Activated CD4-positive, alpha-beta T cell treated with anti-CD3 and anti-CD28 coated beads, Interleukin-2, amount 10 ng/mL, durations not matched to agents 7 days and 5 days (primary cell): ENCODE results near the gene IQSEC1. TPM values are rescaled to one million over a fixed set of nuclear protein-coding genes. Genes with fewer than 3 reads are reported as not detected.

ENCODE experiments used
- CTCF ChIA-PET: fragments of 350-600 bp; sonication (Branson Sonifier 250); formaldehyde crosslinking; loops from one replicate; lab custom pipeline; 2021; ENCODE audit warnings: antibody characterized with exemption; lab: Charles Lee
- POLR2A ChIA-PET: fragments of 350-600 bp; sonication (Branson Sonifier 250); formaldehyde crosslinking; loops from one replicate; lab custom pipeline; 2021; ENCODE audit warnings: antibody characterized with exemption; lab: Charles Lee
- DNase-seq: peaks from one replicate; pipeline ENCODE4 v3.0.0-alpha.2; 2020
- H3K27ac Mint-ChIP-seq: one replicate; pipeline ENCODE4 v1.8.0; 2021; ENCODE audit warnings: mild to moderate bottlenecking, moderate library complexity, mixed read lengths
- H3K27me3 Mint-ChIP-seq: one replicate; pipeline ENCODE4 v1.8.0; 2021; ENCODE audit warnings: mixed read lengths
- H3K36me3 Mint-ChIP-seq: one replicate; pipeline ENCODE4 v1.8.0; 2021; ENCODE audit warnings: low read depth, mixed read lengths
- H3K4me1 Mint-ChIP-seq: one replicate; pipeline ENCODE4 v1.8.0; 2021; ENCODE audit warnings: mixed read lengths
- H3K4me3 Mint-ChIP-seq: one replicate; pipeline ENCODE4 v1.8.0; 2021; ENCODE audit warnings: mild to moderate bottlenecking, moderate library complexity, mixed read lengths
- H3K9me3 Mint-ChIP-seq: one replicate; pipeline ENCODE4 v1.8.0; 2021; ENCODE audit warnings: mixed read lengths
- total RNA-seq, 2 experiments: library from RNA; stranded (reverse); gene quantifications; one replicate each; pipeline ENCODE4 v1.2.3, GENCODE V29; 2021

Gene IQSEC1
- total RNA-seq, 2 experiments from 2014 or later: 58.2 to 70.4 TPM

DNA sequence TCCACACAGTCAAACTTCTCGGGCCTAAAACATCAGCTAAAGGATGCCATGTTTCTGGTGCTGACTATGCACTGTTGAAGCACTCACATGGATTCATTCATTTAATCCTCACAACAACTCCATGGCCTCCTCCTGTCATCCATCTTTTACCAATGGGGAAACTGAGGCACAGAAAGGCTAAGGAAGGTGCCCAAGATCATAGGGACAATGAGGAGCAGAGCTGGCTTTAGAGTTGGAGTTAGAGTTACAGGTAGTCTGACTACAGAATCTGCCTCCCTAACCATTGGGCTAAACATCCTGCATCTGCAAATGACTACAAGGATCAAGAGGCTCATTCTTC, 111.6 kb downstream of the IQSEC1 start:
- ChIA-PET POLR2A (no interaction called here), CTCF (interaction anchor here (1.3 to 2.7 kb wide), 4 partner anchors 12 to 39 kb away, joined by 3 to 10 read pairs (median 4); no protein-coding TSS in a partner anchor)
- H3K27ac Mint-ChIP-seq: no peak overlapping the region
- H3K4me3 Mint-ChIP-seq: no peak overlapping the region
- peaks cover 24% of the 10 kb centered on the region for H3K36me3 Mint-ChIP-seq
- no peaks in the 10 kb centered on the region for H3K9me3 Mint-ChIP-seq
- peaks cover 79% of the 10 kb centered on the region for H3K4me1 Mint-ChIP-seq
- H3K27me3 Mint-ChIP-seq: no peaks in the 10 kb centered on the region
- no peak for DNase-seq

- CTCF ChIA-PET: interaction anchor here (0.8 to 2.7 kb wide), 5 partner anchors 12 to 151 kb away, joined by 3 to 10 read pairs (median 4); no protein-coding TSS in a partner anchor
- peaks cover 24% of the 10 kb centered on the region for H3K36me3 Mint-ChIP-seq
- no peak overlapping the region for H3K4me3 Mint-ChIP-seq
- H3K27ac Mint-ChIP-seq: no peak overlapping the region
- no peaks in the 10 kb centered on the region for H3K9me3 Mint-ChIP-seq
- POLR2A ChIA-PET: no interaction called here
- no peaks in the 10 kb centered on the region for H3K27me3 Mint-ChIP-seq
- DNase-seq: no peak
- peaks cover 77% of the 10 kb centered on the region for H3K4me1 Mint-ChIP-seq
These were observed 112.1 kb downstream of the IQSEC1 start for GRCh38 chr3:12961007-12961696.

DNA sequence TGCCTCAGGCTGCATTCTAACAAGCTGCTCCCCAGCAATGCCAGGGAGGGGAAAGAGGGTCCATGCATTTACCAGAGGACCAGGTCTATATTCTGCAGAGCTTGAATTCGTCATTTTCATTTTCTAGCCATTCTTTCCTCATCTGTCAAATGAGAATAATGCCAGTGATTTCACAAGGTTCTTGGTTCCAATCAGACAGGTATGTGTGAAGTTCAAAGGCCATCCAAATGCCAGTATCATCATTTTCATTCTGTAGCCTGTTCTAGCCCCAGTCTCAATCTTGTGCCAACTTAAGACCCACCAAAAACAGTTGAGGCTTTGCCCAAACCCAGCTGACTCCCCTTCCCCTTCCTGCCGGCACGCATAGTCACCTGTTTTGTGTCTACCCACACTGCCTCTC, 112.7 kb downstream of the IQSEC1 start:
- DNase-seq: no peak
- H3K27ac Mint-ChIP-seq: peak overlapping the region; percentile 65
- no peaks in the 10 kb centered on the region for H3K9me3 Mint-ChIP-seq
- POLR2A ChIA-PET: no interaction called here
- CTCF ChIA-PET: interaction anchor here (0.8 to 2.7 kb wide), 5 partner anchors 11 to 150 kb away, joined by 3 to 10 read pairs (median 4); no protein-coding TSS in a partner anchor
- H3K27me3 Mint-ChIP-seq: no peaks in the 10 kb centered on the region
- peaks cover 24% of the 10 kb centered on the region for H3K36me3 Mint-ChIP-seq
- no peak overlapping the region for H3K4me3 Mint-ChIP-seq
- peaks cover 75% of the 10 kb centered on the region for H3K4me1 Mint-ChIP-seq

- DNase-seq: no peak
- H3K4me1 Mint-ChIP-seq: peaks cover 72% of the 10 kb centered on the region
- CTCF ChIA-PET: interaction anchor here (0.6 to 1.9 kb wide), 4 partner anchors 24 to 150 kb away, joined by 3 to 6 read pairs (median 4); no protein-coding TSS in a partner anchor
- no peaks in the 10 kb centered on the region for H3K27me3 Mint-ChIP-seq
- H3K27ac Mint-ChIP-seq: no peak overlapping the region
- POLR2A ChIA-PET: no interaction called here
- H3K4me3 Mint-ChIP-seq: no peak overlapping the region
- peaks cover 24% of the 10 kb centered on the region for H3K36me3 Mint-ChIP-seq
- no peaks in the 10 kb centered on the region for H3K9me3 Mint-ChIP-seq
These were observed 113.3 kb downstream of the IQSEC1 start for GRCh38 chr3:12959838-12960378.

- peaks cover 72% of the 10 kb centered on the region for H3K4me1 Mint-ChIP-seq
- CTCF ChIA-PET: interaction anchor here (0.6 to 1.9 kb wide), 2 partner anchors 25 to 96 kb away, joined by 3 to 4 read pairs; no protein-coding TSS in a partner anchor
- peaks cover 26% of the 10 kb centered on the region for H3K36me3 Mint-ChIP-seq
- POLR2A ChIA-PET: no interaction called here
- no peak for DNase-seq
- H3K27ac Mint-ChIP-seq: no peak overlapping the region
- no peak overlapping the region for H3K4me3 Mint-ChIP-seq
- H3K9me3 Mint-ChIP-seq: no peaks in the 10 kb centered on the region
- H3K27me3 Mint-ChIP-seq: no peaks in the 10 kb centered on the region
These were observed 113.8 kb downstream of the IQSEC1 start for GRCh38 chr3:12959410-12959809.

GRCh38 chr3:12957824-12958792, 115.1 kb downstream of the IQSEC1 start:
- peaks cover 19% of the 10 kb centered on the region for H3K36me3 Mint-ChIP-seq
- peaks cover 61% of the 10 kb centered on the region for H3K4me1 Mint-ChIP-seq
- DNase-seq: no peak
- H3K27ac Mint-ChIP-seq: no peak overlapping the region
- H3K9me3 Mint-ChIP-seq: no peaks in the 10 kb centered on the region
- no peaks in the 10 kb centered on the region for H3K27me3 Mint-ChIP-seq
- CTCF ChIA-PET: no interaction called here
- no peak overlapping the region for H3K4me3 Mint-ChIP-seq
- POLR2A ChIA-PET: no interaction called here

DNA sequence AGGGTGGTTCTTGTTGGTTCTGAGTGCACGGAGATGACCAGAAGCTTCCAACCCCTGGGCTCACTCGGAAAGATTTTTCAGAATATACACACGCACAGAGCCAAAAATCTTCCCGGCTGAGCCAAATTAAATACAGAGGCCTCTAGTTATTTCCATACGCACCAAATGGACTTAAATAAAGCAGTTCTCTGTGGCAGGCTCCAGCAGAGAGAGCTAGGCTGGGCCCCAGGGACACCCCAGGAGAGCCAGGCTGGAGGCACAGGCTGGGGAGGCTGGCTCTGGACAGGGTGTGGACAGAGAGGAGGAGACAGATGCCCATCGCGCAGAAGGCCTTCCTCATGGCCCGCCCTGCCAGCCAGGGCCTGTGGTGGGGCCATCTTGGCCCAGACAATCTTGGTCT, 115.9 kb downstream of the IQSEC1 start:
- DNase-seq: no peak
- H3K27ac Mint-ChIP-seq: no peak overlapping the region
- peaks cover 53% of the 10 kb centered on the region for H3K4me1 Mint-ChIP-seq
- ChIA-PET CTCF (no interaction called here), POLR2A (no interaction called here)
- H3K4me3 Mint-ChIP-seq: no peak overlapping the region
- peaks cover 15% of the 10 kb centered on the region for H3K36me3 Mint-ChIP-seq
- no peaks in the 10 kb centered on the region for H3K9me3 Mint-ChIP-seq
- H3K27me3 Mint-ChIP-seq: no peaks in the 10 kb centered on the region

- CTCF ChIA-PET: no interaction called here
- Mint-ChIP-seq H3K36me3 (peaks cover 11% of the 10 kb centered on the region), H3K27ac (no peak overlapping the region), H3K9me3 (no peaks in the 10 kb centered on the region), H3K4me3 (no peak overlapping the region), H3K27me3 (no peaks in the 10 kb centered on the region), H3K4me1 (peaks cover 46% of the 10 kb centered on the region)
- no peak for DNase-seq
- POLR2A ChIA-PET: no interaction called here
These were observed 116.9 kb downstream of the IQSEC1 start for GRCh38 chr3:12956316-12956660.

- POLR2A ChIA-PET: no interaction called here
- Mint-ChIP-seq H3K4me3 (no peak overlapping the region), H3K36me3 (peaks cover 10% of the 10 kb centered on the region), H3K27ac (no peak overlapping the region), H3K9me3 (no peaks in the 10 kb centered on the region), H3K27me3 (no peaks in the 10 kb centered on the region), H3K4me1 (peaks cover 42% of the 10 kb centered on the region)
- DNase-seq: no peak
- CTCF ChIA-PET: no interaction called here
These were observed 117.4 kb downstream of the IQSEC1 start for GRCh38 chr3:12955651-12956315.

DNA sequence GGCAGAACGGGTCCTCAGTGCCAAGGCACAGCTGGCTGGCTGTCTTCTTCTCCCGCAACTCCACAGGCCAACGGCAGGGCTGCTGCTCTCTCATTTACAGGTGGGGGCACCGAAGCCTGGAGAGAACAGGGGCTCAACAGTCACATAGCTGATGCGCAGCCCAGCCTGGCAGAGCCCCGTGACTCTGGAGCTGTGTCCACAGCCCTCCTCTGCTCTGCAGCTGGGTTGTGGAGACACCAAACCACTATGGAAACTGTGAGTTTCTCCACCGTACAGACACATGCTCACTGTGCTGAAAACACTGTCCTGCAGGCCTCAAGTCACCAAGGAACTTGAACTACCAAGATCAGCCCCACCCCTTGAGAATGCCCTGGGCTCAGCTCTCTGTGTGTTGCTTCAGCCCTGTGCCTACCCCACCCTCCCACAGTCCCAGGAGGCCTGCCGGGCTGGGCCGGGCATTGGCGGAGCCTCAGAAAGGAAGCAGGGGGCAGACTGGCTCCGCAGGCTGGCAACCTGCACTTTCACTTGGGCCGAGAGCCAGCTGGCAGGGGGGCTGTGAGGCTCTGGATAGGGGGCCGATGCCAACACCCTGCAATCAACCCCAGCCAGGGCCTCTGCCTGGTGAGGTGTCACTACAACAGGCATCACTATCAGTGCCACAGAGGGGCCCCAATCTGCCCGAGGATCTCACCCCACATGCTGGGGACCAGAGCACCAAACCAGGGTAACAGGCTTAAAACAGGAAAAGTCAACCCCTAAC, 118.2 kb downstream of the IQSEC1 start:
- Mint-ChIP-seq H3K4me3 (no peak overlapping the region), H3K27ac (no peak overlapping the region), H3K9me3 (no peaks in the 10 kb centered on the region), H3K4me1 (peaks cover 38% of the 10 kb centered on the region), H3K27me3 (no peaks in the 10 kb centered on the region), H3K36me3 (peaks cover 6% of the 10 kb centered on the region)
- POLR2A ChIA-PET: no interaction called here
- CTCF ChIA-PET: no interaction called here
- no peak for DNase-seq

DNA sequence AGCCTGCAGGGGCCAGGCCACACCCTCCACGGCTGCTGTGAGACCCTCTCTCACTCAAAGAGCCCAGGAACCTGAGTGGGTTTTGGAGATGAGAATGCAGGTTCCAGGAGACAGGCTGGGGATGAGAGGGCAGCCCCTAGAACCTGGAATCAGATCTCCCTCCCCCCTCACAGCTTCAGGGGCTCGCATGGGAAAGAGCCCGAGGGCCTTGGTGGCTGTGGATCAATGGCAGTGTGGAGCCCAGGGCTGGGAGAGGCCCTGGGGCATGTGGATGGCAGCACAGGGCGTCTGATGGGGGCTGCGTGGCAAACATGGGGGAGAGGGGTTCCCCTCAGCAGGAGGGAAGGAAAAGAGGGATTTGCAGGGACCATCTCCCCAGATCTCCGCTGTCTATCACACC, 119.0 kb downstream of the IQSEC1 start:
- Mint-ChIP-seq H3K9me3 (no peaks in the 10 kb centered on the region), H3K4me3 (no peak overlapping the region), H3K36me3 (peaks cover 2% of the 10 kb centered on the region), H3K4me1 (peaks cover 41% of the 10 kb centered on the region), H3K27ac (no peak overlapping the region), H3K27me3 (no peaks in the 10 kb centered on the region)
- DNase-seq: no peak
- POLR2A ChIA-PET: no interaction called here
- CTCF ChIA-PET: interaction anchor here (1.4 kb wide), 1 partner anchor 10 kb away, joined by 3 read pairs; no protein-coding TSS in a partner anchor
